ENCODE results near the gene RIMS4. TPM values are rescaled to one million over a fixed set of nuclear protein-coding genes. Genes with fewer than 3 reads are reported as not detected.

Gene RIMS4
- total and polyA plus RNA-seq, 4 donors = not detected

DNA sequence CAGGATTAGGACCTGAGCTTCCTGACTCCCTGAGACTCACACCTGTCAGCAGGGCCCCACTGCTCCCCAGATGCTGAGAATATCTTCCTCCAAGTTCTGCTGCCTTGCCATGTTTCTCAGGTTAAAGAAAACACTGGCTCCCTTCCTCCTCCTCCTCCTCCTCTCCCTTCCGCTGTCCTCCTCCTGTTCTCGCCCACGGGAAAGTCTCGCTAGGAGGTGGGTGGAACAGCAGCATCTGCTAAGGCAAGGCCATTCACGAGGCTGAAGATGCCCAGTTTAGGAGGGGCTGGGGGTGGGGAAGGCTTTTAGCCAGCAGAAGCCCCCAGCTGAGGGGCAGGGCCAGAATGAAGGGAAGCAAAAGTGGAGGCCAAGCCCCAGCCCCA is 40.9 kb downstream of the RIMS4 start:
- WGBS = 56% methylated on average over 5 of the region's 5 CpGs
- Histone ChIP-seq H3K9me3 (ENCODE audit: control insufficient read depth in 4 of 4, low read length in 3 of 4) (no peaks in the 10 kb centered on the region), H3K4me1 (ENCODE audit: control insufficient read depth in 4 of 4, insufficient read depth in 4 of 4, low read length in 3 of 4) (no peaks in the 10 kb centered on the region), H3K36me3 (ENCODE audit: control insufficient read depth in 4 of 4, insufficient read depth in 3 of 4, low read depth in 1 of 4, low read length in 3 of 4) (no peaks in the 10 kb centered on the region), H3K27ac (ENCODE audit: low read depth in 1 of 2, low read length in 2 of 2) (no peak overlapping the region), H3K9ac (ENCODE audit: low read depth in 1 of 2, low read length in 2 of 2) (no peak overlapping the region), H3K4me3 (ENCODE audit: low read depth in 1 of 3, low read length in 3 of 3) (no peak overlapping the region), H3K27me3 (ENCODE audit: control insufficient read depth in 4 of 4, insufficient read depth in 4 of 4, low read length in 3 of 4) (peaks cover 0 to 2% (median under 1%) of the 10 kb centered on the region in 4 donors)
- DNase-seq (ENCODE audit: low spot score) = no peak
- TF ChIP-seq, protein P1, sequence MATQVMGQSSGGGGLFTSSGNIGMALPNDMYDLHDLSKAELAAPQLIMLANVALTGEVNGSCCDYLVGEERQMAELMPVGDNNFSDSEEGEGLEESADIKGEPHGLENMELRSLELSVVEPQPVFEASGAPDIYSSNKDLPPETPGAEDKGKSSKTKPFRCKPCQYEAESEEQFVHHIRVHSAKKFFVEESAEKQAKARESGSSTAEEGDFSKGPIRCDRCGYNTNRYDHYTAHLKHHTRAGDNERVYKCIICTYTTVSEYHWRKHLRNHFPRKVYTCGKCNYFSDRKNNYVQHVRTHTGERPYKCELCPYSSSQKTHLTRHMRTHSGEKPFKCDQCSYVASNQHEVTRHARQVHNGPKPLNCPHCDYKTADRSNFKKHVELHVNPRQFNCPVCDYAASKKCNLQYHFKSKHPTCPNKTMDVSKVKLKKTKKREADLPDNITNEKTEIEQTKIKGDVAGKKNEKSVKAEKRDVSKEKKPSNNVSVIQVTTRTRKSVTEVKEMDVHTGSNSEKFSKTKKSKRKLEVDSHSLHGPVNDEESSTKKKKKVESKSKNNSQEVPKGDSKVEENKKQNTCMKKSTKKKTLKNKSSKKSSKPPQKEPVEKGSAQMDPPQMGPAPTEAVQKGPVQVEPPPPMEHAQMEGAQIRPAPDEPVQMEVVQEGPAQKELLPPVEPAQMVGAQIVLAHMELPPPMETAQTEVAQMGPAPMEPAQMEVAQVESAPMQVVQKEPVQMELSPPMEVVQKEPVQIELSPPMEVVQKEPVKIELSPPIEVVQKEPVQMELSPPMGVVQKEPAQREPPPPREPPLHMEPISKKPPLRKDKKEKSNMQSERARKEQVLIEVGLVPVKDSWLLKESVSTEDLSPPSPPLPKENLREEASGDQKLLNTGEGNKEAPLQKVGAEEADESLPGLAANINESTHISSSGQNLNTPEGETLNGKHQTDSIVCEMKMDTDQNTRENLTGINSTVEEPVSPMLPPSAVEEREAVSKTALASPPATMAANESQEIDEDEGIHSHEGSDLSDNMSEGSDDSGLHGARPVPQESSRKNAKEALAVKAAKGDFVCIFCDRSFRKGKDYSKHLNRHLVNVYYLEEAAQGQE (IDR thresholded peaks at IDR 0.05) = no peak
- TF ChIP-seq FOXA1 (IDR thresholded peaks at IDR 0.05) = no peak
- TF ChIP-seq HNF4A (conservative IDR thresholded peaks at IDR 0.05) = no peak
- TF ChIP-seq EGR1 (IDR thresholded peaks at IDR 0.05; ENCODE audit: low read depth in 2 of 2) = no peak
- no peak for TF ChIP-seq HNF4G (IDR thresholded peaks at IDR 0.05)
- TF ChIP-seq RAD21 (IDR thresholded peaks at IDR 0.05) = no peak
- TF ChIP-seq CTCF (IDR thresholded peaks at IDR 0.05; ENCODE audit: low read depth, low read length, missing input control) = no peak
- no peak for TF ChIP-seq TAF1 (conservative IDR thresholded peaks at IDR 0.05)
- TF ChIP-seq NR2F2 (IDR thresholded peaks at IDR 0.05) = no peak
- TF ChIP-seq JUND (IDR thresholded peaks at IDR 0.05) = no peak
- no peak for TF ChIP-seq FOXA2 (IDR thresholded peaks at IDR 0.05)
- no peak for TF ChIP-seq ATF3 (IDR thresholded peaks at IDR 0.05)
- no peak for TF ChIP-seq YY1 (IDR thresholded peaks at IDR 0.05)
- no peak for TF ChIP-seq GABPA (IDR thresholded peaks at IDR 0.05 in 1 of 2, conservative IDR thresholded peaks at IDR 0.05 in 1 of 2)
- TF ChIP-seq RXRA (IDR thresholded peaks at IDR 0.05) = no peak
- no peak for TF ChIP-seq SP1 (IDR thresholded peaks at IDR 0.05)
- no peak for TF ChIP-seq ZBTB33 (IDR thresholded peaks at IDR 0.05)
- TF ChIP-seq, protein P2, sequence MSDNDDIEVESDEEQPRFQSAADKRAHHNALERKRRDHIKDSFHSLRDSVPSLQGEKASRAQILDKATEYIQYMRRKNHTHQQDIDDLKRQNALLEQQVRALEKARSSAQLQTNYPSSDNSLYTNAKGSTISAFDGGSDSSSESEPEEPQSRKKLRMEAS (IDR thresholded peaks at IDR 0.05) = no peak

Data from liver (tissue), 9 donors.